Liver (tissue), 9 donors: ENCODE data around the gene GNB1L. TPM values are rescaled to one million over a fixed set of nuclear protein-coding genes. Genes with fewer than 3 reads are reported as not detected.
A peak's percentile ranks its signal among the peaks of the same experiment; 100 is the strongest.

ENCODE experiments used
- DNase-seq: peaks from one replicate; pipeline ENCODE4 v3.0.0-alpha.2; 2017; ENCODE audit warnings: low spot score
- H3K27ac ChIP-seq, 2 donors: one replicate each; pipeline ENCODE4 v1.7.0; 2013; ENCODE audit warnings: inconsistent platforms in 2 of 2, low read length in 2 of 2, control low read depth in 1 of 2, low read depth in 1 of 2, mild to moderate bottlenecking in 1 of 2
- H3K27me3 ChIP-seq, 4 donors: one replicate each; pipeline versions ENCODE4 v1.6.1 to v1.7.0; 2013; ENCODE audit warnings: low read length in 3 of 4, inconsistent platforms in 1 of 4, mild to moderate bottlenecking in 1 of 4, moderate library complexity in 1 of 4; ENCODE audit not compliant: control insufficient read depth in 4 of 4, insufficient read depth in 4 of 4
- H3K36me3 ChIP-seq, 4 donors: one replicate each; pipeline versions ENCODE4 v1.6.1 to v1.7.0; 2013; ENCODE audit warnings: low read length in 3 of 4, mild to moderate bottlenecking in 3 of 4, low read depth in 1 of 4, moderate library complexity in 1 of 4; ENCODE audit not compliant: control insufficient read depth in 4 of 4, insufficient read depth in 3 of 4
- H3K4me1 ChIP-seq, 4 donors: one replicate each; pipeline versions ENCODE4 v1.6.1 to v1.7.0; 2013; ENCODE audit warnings: low read length in 3 of 4, mild to moderate bottlenecking in 3 of 4, moderate library complexity in 1 of 4; ENCODE audit not compliant: control insufficient read depth in 4 of 4, insufficient read depth in 4 of 4
- H3K4me3 ChIP-seq, 3 donors: one replicate each; pipeline versions ENCODE4 v1.6.1 to v1.7.0; 2013; ENCODE audit warnings: low read length in 3 of 3, control low read depth in 1 of 3, low read depth in 1 of 3, mild to moderate bottlenecking in 1 of 3
- H3K9ac ChIP-seq, 2 donors: one replicate each; pipeline ENCODE4 v1.7.0; 2013; ENCODE audit warnings: low read length in 2 of 2, mild to moderate bottlenecking in 2 of 2, moderate library complexity in 2 of 2, control low read depth in 1 of 2, low read depth in 1 of 2
- H3K9me3 ChIP-seq, 4 donors: one replicate each; pipeline versions ENCODE4 v1.6.1 to v1.7.0; 2013; ENCODE audit warnings: low read length in 3 of 4; ENCODE audit not compliant: control insufficient read depth in 4 of 4
- GABPA ChIP-seq, 2 donors: IDR thresholded peaks in 1 of 2; conservative IDR thresholded peaks in 1 of 2; 2 replicates each; pipeline ENCODE4 v1.6.1; 2016; ENCODE audit warnings: antibody characterized with exemption in 2 of 2, mild to moderate bottlenecking in 1 of 2, moderate library complexity in 1 of 2
- HNF4A ChIP-seq, 2 donors: conservative IDR thresholded peaks; 2 replicates each; pipeline ENCODE4 v1.6.1; 2016; ENCODE audit warnings: antibody characterized with exemption in 2 of 2, mild to moderate bottlenecking in 2 of 2
- HNF4G ChIP-seq: IDR thresholded peaks from 2 replicates; pipeline ENCODE4 v1.6.1; 2016; ENCODE audit warnings: antibody characterized with exemption
- RAD21 ChIP-seq, 2 donors: IDR thresholded peaks; 2 replicates each; pipeline ENCODE4 v1.6.1; 2016; ENCODE audit warnings: antibody characterized with exemption in 2 of 2, mild to moderate bottlenecking in 2 of 2
- RXRA ChIP-seq, 2 donors: IDR thresholded peaks; 2 replicates each; pipeline ENCODE4 v1.6.1; 2017 to 2018; ENCODE audit warnings: antibody characterized with exemption in 2 of 2, mild to moderate bottlenecking in 1 of 2
- TAF1 ChIP-seq: conservative IDR thresholded peaks from 2 replicates; pipeline ENCODE4 v1.6.1; 2016; ENCODE audit warnings: antibody characterized with exemption, mild to moderate bottlenecking
- WGBS: extraction: QIAGEN DNeasy Blood & Tissue Kit; methylation state at CpG from one replicate; pipeline ENCODE4 v1.1.7; 2013; 5-methylcytosine and 5-hydroxymethylcytosine counted together
- polyA plus RNA-seq, 2 donors: library from polyadenylated mRNA; stranded (reverse) in 1 of 2; unstranded in 1 of 2; fragments of 200-250 nt in 1 of 2; fragments of >200 nt in 1 of 2; fragmentation: Nextera tagmentation in 1 of 2; extraction: Ambion mirVana in 1 of 2; gene quantifications; one replicate each; pipeline versions ENCODE4 v1.2.1 to v1.2.3, GENCODE V29; 2013 to 2015
- total RNA-seq, 2 donors: library from RNA; depleted of rRNA; stranded (reverse); fragments of >200 nt; gene quantifications; one replicate each; pipeline ENCODE4 v1.2.3, GENCODE V29; 2014
- TF ChIP-seq, protein P1 (sequence below): fragments of 150-350 bp; IDR thresholded peaks from 2 replicates; pipeline ENCODE4 v1.5.1; 2017; ENCODE audit warnings: improper control_type of control experiment, low read depth, low read length; ENCODE audit not compliant: missing input control
- TF ChIP-seq, protein P2 (sequence below): IDR thresholded peaks from 2 replicates; pipeline ENCODE4 v1.6.1; 2016; ENCODE audit warnings: antibody characterized with exemption
- TF ChIP-seq, protein P3 (sequence below): IDR thresholded peaks from 2 replicates; pipeline ENCODE4 v1.6.1; 2016; ENCODE audit warnings: antibody characterized with exemption
- TF ChIP-seq, protein P4 (sequence below): IDR thresholded peaks from 2 replicates; pipeline ENCODE4 v1.6.1; 2016; ENCODE audit warnings: antibody characterized with exemption
- donor health status: healthy.
- donor health status: healthy.
- donor health status: healthy.
- donor health status: healthy.
- donor health status: healthy.

Gene GNB1L
- total and polyA plus RNA-seq, 4 donors: 1.5 to 3.6 (median 1.9) TPM

DNA sequence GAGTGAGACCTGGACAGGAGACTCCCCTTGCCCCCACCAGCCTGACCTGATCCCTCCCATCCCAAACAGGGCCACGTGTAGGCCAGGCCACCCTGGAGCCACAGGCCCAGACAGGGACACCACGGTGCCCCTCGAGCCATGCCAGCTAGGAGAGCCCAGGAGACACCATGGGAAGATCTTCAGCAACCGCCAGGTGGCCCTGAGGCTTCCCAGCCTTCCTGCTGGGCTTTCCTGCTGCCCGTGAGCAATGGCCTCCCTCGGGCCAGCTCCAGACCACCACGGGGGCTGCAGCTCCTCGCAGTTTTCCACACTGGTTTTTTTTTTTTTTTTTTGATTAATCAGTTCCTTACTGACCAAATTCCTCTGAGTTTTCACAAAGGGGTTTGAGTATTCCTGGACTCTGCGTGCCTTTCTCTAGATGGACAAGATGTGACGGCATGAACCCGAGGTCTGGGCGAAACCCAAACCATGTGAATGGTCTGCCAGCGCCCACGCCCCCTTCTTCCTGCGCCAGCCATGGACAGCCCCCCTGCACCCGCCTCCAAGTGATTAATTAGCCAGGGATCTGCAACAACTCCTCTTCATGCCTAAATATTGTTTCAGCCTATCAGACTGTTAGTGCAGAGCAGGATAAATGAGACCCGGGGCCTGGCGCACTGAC is 53.2 kb downstream of the GNB1L start:
- WGBS: 90% methylated on average over 18 of the region's 18 CpGs
- DNase-seq: no peak

DNA sequence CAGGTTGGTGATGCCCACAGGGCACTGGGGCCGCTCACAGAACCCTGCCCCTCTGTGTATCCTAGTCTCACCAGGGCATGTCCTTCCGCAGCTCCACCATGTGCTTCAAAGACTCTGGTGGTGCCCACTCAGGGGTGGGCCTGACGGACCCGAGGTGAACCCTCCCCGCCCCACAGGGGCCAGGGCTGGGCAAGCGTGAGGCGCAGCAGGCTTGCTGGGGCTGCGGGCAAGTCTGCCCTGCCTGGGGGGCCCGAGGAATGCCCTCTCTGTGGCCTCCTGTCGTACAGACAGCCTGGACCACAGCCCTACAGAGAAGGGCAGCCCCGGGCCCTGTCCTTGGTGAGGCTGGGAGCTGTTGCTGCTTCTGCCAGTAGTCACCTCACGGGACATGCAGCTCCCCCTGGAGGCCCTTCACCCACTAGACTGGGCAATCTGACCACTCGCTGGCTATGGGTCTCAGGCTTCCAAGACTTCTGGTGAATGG is 53.9 kb downstream of the GNB1L start:
- H3K4me1 ChIP-seq: no peaks in the 10 kb centered on the region
- H3K27ac ChIP-seq: no peak overlapping the region
- peaks cover 0 to 2% (median 0%) of the 10 kb centered on the region in 4 donors for H3K36me3 ChIP-seq
- no peak for DNase-seq
- H3K9me3 ChIP-seq: no peaks in the 10 kb centered on the region
- WGBS: 93% methylated on average over 13 of the region's 13 CpGs
- peak in 1 of 2 donors; percentile 49 for TF ChIP-seq RAD21 (IDR thresholded peaks at IDR 0.05)
- TF ChIP-seq, protein P1, sequence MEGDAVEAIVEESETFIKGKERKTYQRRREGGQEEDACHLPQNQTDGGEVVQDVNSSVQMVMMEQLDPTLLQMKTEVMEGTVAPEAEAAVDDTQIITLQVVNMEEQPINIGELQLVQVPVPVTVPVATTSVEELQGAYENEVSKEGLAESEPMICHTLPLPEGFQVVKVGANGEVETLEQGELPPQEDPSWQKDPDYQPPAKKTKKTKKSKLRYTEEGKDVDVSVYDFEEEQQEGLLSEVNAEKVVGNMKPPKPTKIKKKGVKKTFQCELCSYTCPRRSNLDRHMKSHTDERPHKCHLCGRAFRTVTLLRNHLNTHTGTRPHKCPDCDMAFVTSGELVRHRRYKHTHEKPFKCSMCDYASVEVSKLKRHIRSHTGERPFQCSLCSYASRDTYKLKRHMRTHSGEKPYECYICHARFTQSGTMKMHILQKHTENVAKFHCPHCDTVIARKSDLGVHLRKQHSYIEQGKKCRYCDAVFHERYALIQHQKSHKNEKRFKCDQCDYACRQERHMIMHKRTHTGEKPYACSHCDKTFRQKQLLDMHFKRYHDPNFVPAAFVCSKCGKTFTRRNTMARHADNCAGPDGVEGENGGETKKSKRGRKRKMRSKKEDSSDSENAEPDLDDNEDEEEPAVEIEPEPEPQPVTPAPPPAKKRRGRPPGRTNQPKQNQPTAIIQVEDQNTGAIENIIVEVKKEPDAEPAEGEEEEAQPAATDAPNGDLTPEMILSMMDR: no peak
- no peak overlapping the region for H3K9ac ChIP-seq
- no peaks in the 10 kb centered on the region for H3K27me3 ChIP-seq
- H3K4me3 ChIP-seq: no peak overlapping the region

More for the DNA sequence above, 53.2 kb downstream of the GNB1L start:
- TF ChIP-seq RAD21 (IDR thresholded peaks at IDR 0.05) (no peak), RXRA (IDR thresholded peaks at IDR 0.05) (no peak), HNF4G (no peak), HNF4A (conservative IDR thresholded peaks at IDR 0.05) (no peak), TAF1 (no peak), GABPA (IDR thresholded peaks at IDR 0.05 in 1 of 2, conservative IDR thresholded peaks at IDR 0.05 in 1 of 2) (no peak)
- TF ChIP-seq, protein P2, sequence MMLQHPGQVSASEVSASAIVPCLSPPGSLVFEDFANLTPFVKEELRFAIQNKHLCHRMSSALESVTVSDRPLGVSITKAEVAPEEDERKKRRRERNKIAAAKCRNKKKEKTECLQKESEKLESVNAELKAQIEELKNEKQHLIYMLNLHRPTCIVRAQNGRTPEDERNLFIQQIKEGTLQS: no peak
- TF ChIP-seq, protein P1: no peak
- TF ChIP-seq, protein P3, sequence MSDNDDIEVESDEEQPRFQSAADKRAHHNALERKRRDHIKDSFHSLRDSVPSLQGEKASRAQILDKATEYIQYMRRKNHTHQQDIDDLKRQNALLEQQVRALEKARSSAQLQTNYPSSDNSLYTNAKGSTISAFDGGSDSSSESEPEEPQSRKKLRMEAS: no peak
- TF ChIP-seq, protein P4, sequence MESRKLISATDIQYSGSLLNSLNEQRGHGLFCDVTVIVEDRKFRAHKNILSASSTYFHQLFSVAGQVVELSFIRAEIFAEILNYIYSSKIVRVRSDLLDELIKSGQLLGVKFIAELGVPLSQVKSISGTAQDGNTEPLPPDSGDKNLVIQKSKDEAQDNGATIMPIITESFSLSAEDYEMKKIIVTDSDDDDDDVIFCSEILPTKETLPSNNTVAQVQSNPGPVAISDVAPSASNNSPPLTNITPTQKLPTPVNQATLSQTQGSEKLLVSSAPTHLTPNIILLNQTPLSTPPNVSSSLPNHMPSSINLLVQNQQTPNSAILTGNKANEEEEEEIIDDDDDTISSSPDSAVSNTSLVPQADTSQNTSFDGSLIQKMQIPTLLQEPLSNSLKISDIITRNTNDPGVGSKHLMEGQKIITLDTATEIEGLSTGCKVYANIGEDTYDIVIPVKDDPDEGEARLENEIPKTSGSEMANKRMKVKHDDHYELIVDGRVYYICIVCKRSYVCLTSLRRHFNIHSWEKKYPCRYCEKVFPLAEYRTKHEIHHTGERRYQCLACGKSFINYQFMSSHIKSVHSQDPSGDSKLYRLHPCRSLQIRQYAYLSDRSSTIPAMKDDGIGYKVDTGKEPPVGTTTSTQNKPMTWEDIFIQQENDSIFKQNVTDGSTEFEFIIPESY: no peak
- Histone ChIP-seq H3K27me3 (no peaks in the 10 kb centered on the region), H3K9me3 (no peaks in the 10 kb centered on the region), H3K4me3 (no peak overlapping the region), H3K4me1 (no peaks in the 10 kb centered on the region), H3K27ac (no peak overlapping the region), H3K9ac (no peak overlapping the region), H3K36me3 (peaks cover 0 to 2% (median 0%) of the 10 kb centered on the region in 4 donors)
